K562 (cell line): Measurements from ENCODE around the gene CTBP2. TPM values are rescaled to one million over a fixed set of nuclear protein-coding genes. Genes with fewer than 3 reads are reported as not detected.

Source experiments
- ATAC-seq: fragments of 200-7000 bp; cut with Tn5 transposase; 3 replicates; pipeline ENCODE4 v1.9.1; 2020; ENCODE audit warnings: moderate library complexity
- BruUV-seq: library from RNA; stranded (reverse); fragments of 400-500 nt; replicated peaks from 2 replicates; lab custom pipeline; 2021; lab: Mats Ljungman, UMichigan
- CTCF ChIA-PET: fragments of 300-600 bp; formaldehyde crosslinking; extraction: SDS; loops from one replicate; lab custom pipeline; 2021; ENCODE audit warnings: low intra/inter-chr PET ratio; lab: Yijun Ruan, JAX
- POLR2A ChIA-PET: fragments of 300-600, 350-650 bp; sonication (Branson Sonifier 250); formaldehyde crosslinking; extraction: SDS; loops from one replicate; lab custom pipeline; 2021; ENCODE audit warnings: antibody characterized with exemption, inconsistent platforms; lab: Yijun Ruan, JAX
- DNase-seq, 4 experiments: peaks; one replicate each; pipeline versions ENCODE4 v3.0.0 to v3.0.0-alpha.2; 2011 to 2018; ENCODE audit warnings: low spot score in 3 of 4, mixed read lengths in 3 of 4; ENCODE audit errors: extremely low read depth in 1 of 4
- FAIRE-seq: peaks from 2 replicates; lab custom pipeline; 2011; peaks lifted over from hg19 to GRCh38; lab: Jason Lieb, UNC
- H2AFZ ChIP-seq: 2 replicates; pipeline ENCODE4 v1.6.0; 2011; ENCODE audit warnings: low read depth, low read length, control low read depth, inconsistent platforms
- H3K27ac ChIP-seq: fragments of 200-600 bp; 3 replicates; pipeline ENCODE4 v1.8.0; 2011; ENCODE audit warnings: low read depth, mild to moderate bottlenecking, control low read depth, inconsistent platforms, low read length, moderate library complexity, mixed read lengths; ENCODE audit errors: extremely low read depth
- H3K27me3 ChIP-seq, 2 experiments: fragments of 300-600 bp in 1 of 2; 2 replicates in 1 of 2; 3 replicates in 1 of 2; pipeline versions ENCODE4 v1.6.0 to v1.8.0; 2011; ENCODE audit warnings: inconsistent platforms in 2 of 2, low read length in 2 of 2, mild to moderate bottlenecking in 1 of 2, mixed read lengths in 1 of 2, moderate library complexity in 1 of 2; ENCODE audit not compliant: control insufficient read depth in 2 of 2, insufficient read depth in 2 of 2
- H3K36me3 ChIP-seq: fragments of 300-600 bp; 3 replicates; pipeline ENCODE4 v1.8.0; 2011; ENCODE audit warnings: mild to moderate bottlenecking, low read length, inconsistent platforms; ENCODE audit not compliant: control insufficient read depth, insufficient read depth
- H3K4me1 ChIP-seq, 2 experiments: fragments of 200-600 bp in 1 of 2; replicated peaks in 1 of 2; 2 replicates in 1 of 2; 3 replicates in 1 of 2; pipeline versions ENCODE4 v1.5.1 to v1.8.0; 2011; ENCODE audit warnings: inconsistent platforms in 2 of 2, low read length in 2 of 2, mild to moderate bottlenecking in 1 of 2, mixed read lengths in 1 of 2, moderate library complexity in 1 of 2; ENCODE audit not compliant: control insufficient read depth in 2 of 2, insufficient read depth in 2 of 2
- H3K4me2 ChIP-seq: 2 replicates; pipeline ENCODE4 v1.6.1; 2011; ENCODE audit warnings: low read length, control low read depth, inconsistent platforms, mixed read lengths; ENCODE audit not compliant: insufficient read depth
- H3K4me3 ChIP-seq: fragments of 200-600 bp; sonication (generic), shearing (Covaris generic); 2 replicates; pipeline ENCODE4 v1.5.1; 2016; ENCODE audit warnings: control low read depth, inconsistent platforms
- H3K79me2 ChIP-seq: fragments of 200-600 bp; 3 replicates; pipeline ENCODE4 v1.8.0; 2011; ENCODE audit warnings: low read length, inconsistent platforms; ENCODE audit not compliant: control insufficient read depth, insufficient read depth
- H3K9ac ChIP-seq, 2 experiments: 2 replicates each; pipeline versions ENCODE4 v1.6.0 to v1.6.1; 2011; ENCODE audit warnings: low read depth in 2 of 2, low read length in 2 of 2, control low read depth in 1 of 2, inconsistent platforms in 1 of 2, mild to moderate bottlenecking in 1 of 2, mixed read lengths in 1 of 2; ENCODE audit not compliant: insufficient read depth in 1 of 2
- H3K9me1 ChIP-seq: one replicate; pipeline ENCODE4 v1.6.0; 2011; ENCODE audit warnings: inconsistent platforms, mild to moderate bottlenecking, low read length, moderate library complexity; ENCODE audit not compliant: control insufficient read depth, insufficient read depth
- H3K9me3 ChIP-seq: replicated peaks from 2 replicates; pipeline ENCODE4 v1.5.1; 2011; ENCODE audit warnings: low read depth, low read length, inconsistent platforms; ENCODE audit not compliant: control insufficient read depth, insufficient read depth
- H4K20me1 ChIP-seq: replicated peaks from 2 replicates; pipeline ENCODE4 v1.6.1; 2011; ENCODE audit warnings: low read length, inconsistent platforms, mixed read lengths; ENCODE audit not compliant: control insufficient read depth, insufficient read depth
- CBFA2T2 ChIP-seq: fragments of 450-650 bp; conservative IDR thresholded peaks from 2 replicates; pipeline ENCODE4 v1.6.1; 2017; ENCODE audit warnings: mild to moderate bottlenecking
- CHD2 ChIP-seq: IDR thresholded peaks from 2 replicates; pipeline ENCODE4 v1.6.1; 2011; ENCODE audit warnings: low read depth, low read length
- FOS ChIP-seq: IDR thresholded peaks from 3 replicates; pipeline ENCODE4 v1.6.1; 2011; ENCODE audit not compliant: insufficient read length; ENCODE audit errors: extremely low read depth
- HNRNPUL1 ChIP-seq: fragments of 200-400 bp; formaldehyde crosslinking; IDR thresholded peaks from 2 replicates; pipeline ENCODE4 v1.6.1; 2017; ENCODE audit warnings: low read length
- KDM2B ChIP-seq: fragments of 250-450 bp; sonication (Bioruptor Pico); IDR thresholded peaks from 2 replicates; pipeline ENCODE4 v1.8.0; 2021; ENCODE audit warnings: mild to moderate bottlenecking, moderate library complexity
- KLF6 ChIP-seq: fragments of 250-450 bp; sonication (Bioruptor Pico); IDR thresholded peaks from 2 replicates; pipeline ENCODE4 v1.4.0; 2020; ENCODE audit warnings: mild to moderate bottlenecking, moderate library complexity, borderline replicate concordance
- MCM7 ChIP-seq, 2 experiments: fragments of 450-650 bp; IDR thresholded peaks; 2 replicates each; pipeline ENCODE4 v1.6.1; 2016 to 2018
- NCOA1 ChIP-seq: fragments of 450-650 bp; IDR thresholded peaks from 2 replicates; pipeline ENCODE4 v1.6.1; 2016; ENCODE audit warnings: low read depth
- ZNF23 ChIP-seq: fragments of 250-450 bp; sonication (Bioruptor Pico); IDR thresholded peaks from 2 replicates; pipeline ENCODE4 v1.4.0; 2020; ENCODE audit warnings: mild to moderate bottlenecking
- ZNF699 ChIP-seq: fragments of 250-450 bp; sonication (Bioruptor Pico); IDR thresholded peaks from 2 replicates; pipeline ENCODE4 v1.8.0; 2021; ENCODE audit warnings: mild to moderate bottlenecking, moderate library complexity; ENCODE audit not compliant: insufficient replicate concordance
- ZNF780A ChIP-seq: fragments of 250-450 bp; sonication (Bioruptor Pico); IDR thresholded peaks from 2 replicates; pipeline ENCODE4 v1.5.0; 2021; ENCODE audit warnings: mild to moderate bottlenecking
- WGBS: fragments of 100-300 bp; shearing (Covaris generic); methylation state at CpG from one replicate; pipeline ENCODE4 v1.1.6; 2016; ENCODE audit warnings: low coverage, mixed read lengths; ENCODE audit not compliant: insufficient coverage; ENCODE audit errors: missing lambda C conversion rate; 5-methylcytosine and 5-hydroxymethylcytosine counted together
- in situ Hi-C: fragments of 300-500 bp; cut with MboI; formaldehyde crosslinking; loops from 4 replicates; pipeline ENCODE4 v1.15.0; 2018; ENCODE audit warnings: inconsistent platforms, mixed read lengths
- intact Hi-C: fragments of 100-400 bp; cut with micrococcal nuclease; formaldehyde crosslinking; loops from 2 replicates; pipeline ENCODE4 v1.14.2; 2022
- polyA plus RNA-seq, 8 experiments: library from polyadenylated mRNA; depleted of rRNA in 4 of 8; stranded (reverse) in 5 of 8; unstranded in 3 of 8; fragments of >200 nt; fragmentation: Nextera tagmentation in 2 of 8; fragmentation: Illumina TruSeq in 1 of 8; extraction: Ambion mirVana in 2 of 8; extraction: Trizol in 1 of 8; gene quantifications; 2 replicates each; pipeline versions ENCODE4 v1.2.1 to v1.2.3, GENCODE V29; 2011 to 2014; ENCODE audit warnings: inconsistent platforms in 1 of 8, missing spikeins in 1 of 8
- total RNA-seq, 7 experiments: library from RNA; depleted of rRNA in 6 of 7; stranded (reverse); fragments of >200 nt in 6 of 7; fragmentation: Illumina TruSeq in 2 of 7; extraction: Trizol in 2 of 7; gene quantifications; 2 replicates each; pipeline versions ENCODE4 v1.2.1 to v1.2.3, GENCODE V29; 2011 to 2021; ENCODE audit warnings: low replicate concordance in 1 of 7
- TF ChIP-seq, protein P1 (sequence below): fragments of 250-450 bp; sonication (Bioruptor Pico); IDR thresholded peaks from 2 replicates; pipeline ENCODE4 v1.8.0; 2022; ENCODE audit warnings: moderate library complexity, mild to moderate bottlenecking, inconsistent platforms
- TF ChIP-seq, protein P2 (sequence below): fragments of 450-650 bp; formaldehyde crosslinking; IDR thresholded peaks from 2 replicates; pipeline ENCODE4 v1.4.0; 2020; ENCODE audit warnings: mild to moderate bottlenecking, moderate library complexity
- TF ChIP-seq, protein P3 (sequence below): fragments of 450-650 bp; IDR thresholded peaks from 2 replicates; pipeline ENCODE4 v1.6.1; 2014; ENCODE audit warnings: low read depth, mild to moderate bottlenecking, moderate library complexity, borderline replicate concordance

Gene CTBP2
- total and polyA plus RNA-seq, 9 of the 15 experiments (the other 6 are each of a cell fraction or from before 2014, with no cell fraction given), result 1.3 to 8.8 (median 5.1) TPM

DNA sequence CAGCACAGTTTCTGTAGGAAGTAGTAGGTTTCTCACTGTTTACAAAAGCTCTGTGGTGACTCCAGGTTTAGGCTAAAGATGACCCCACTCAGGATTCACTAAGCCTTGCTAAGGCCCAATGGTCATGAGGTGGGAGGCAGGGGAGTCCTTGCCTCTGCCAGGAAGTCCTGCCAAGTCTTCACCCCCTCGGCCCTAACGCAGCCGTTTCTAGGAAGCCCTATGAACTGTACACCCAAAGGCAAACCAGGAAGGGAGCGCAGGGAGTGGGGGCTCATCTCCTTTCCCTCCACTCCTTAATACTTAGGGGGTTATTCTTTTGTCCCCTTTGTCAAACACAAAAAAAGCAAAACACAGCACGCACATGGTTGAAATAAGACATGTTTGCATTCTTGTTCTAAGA lies 64.6 kb downstream of the CTBP2 start:
- no peak overlapping the region for H3K4me2 ChIP-seq
- H3K4me1 ChIP-seq, result no peaks in the 10 kb centered on the region; a peak in 1 of 5 replicates
- H3K27me3 ChIP-seq, result no peaks in the 10 kb centered on the region
- no peak for DNase-seq
- no peak overlapping the region for H3K9ac ChIP-seq
- intact Hi-C loops (no loop called here), in situ Hi-C loops (no loop called here)
- H3K9me1 ChIP-seq, result no peaks in the 10 kb centered on the region
- TF ChIP-seq ZNF780A (no peak), CHD2 (no peak), NCOA1 (no peak), KDM2B (CRISPR knock-in tag) (no peak), CBFA2T2 (no peak), FOS (no peak), ZNF23 (no peak), HNRNPUL1 (no peak), KLF6 (no peak), MCM7 (IDR thresholded peaks at IDR 0.05) (no peak), ZNF699 (no peak)
- TF ChIP-seq, protein P1, sequence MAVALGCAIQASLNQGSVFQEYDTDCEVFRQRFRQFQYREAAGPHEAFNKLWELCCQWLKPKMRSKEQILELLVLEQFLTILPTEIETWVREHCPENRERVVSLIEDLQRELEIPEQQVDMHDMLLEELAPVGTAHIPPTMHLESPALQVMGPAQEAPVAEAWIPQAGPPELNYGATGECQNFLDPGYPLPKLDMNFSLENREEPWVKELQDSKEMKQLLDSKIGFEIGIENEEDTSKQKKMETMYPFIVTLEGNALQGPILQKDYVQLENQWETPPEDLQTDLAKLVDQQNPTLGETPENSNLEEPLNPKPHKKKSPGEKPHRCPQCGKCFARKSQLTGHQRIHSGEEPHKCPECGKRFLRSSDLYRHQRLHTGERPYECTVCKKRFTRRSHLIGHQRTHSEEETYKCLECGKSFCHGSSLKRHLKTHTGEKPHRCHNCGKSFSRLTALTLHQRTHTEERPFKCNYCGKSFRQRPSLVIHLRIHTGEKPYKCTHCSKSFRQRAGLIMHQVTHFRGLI (CRISPR knock-in tag), result no peak
- TF ChIP-seq, protein P2, sequence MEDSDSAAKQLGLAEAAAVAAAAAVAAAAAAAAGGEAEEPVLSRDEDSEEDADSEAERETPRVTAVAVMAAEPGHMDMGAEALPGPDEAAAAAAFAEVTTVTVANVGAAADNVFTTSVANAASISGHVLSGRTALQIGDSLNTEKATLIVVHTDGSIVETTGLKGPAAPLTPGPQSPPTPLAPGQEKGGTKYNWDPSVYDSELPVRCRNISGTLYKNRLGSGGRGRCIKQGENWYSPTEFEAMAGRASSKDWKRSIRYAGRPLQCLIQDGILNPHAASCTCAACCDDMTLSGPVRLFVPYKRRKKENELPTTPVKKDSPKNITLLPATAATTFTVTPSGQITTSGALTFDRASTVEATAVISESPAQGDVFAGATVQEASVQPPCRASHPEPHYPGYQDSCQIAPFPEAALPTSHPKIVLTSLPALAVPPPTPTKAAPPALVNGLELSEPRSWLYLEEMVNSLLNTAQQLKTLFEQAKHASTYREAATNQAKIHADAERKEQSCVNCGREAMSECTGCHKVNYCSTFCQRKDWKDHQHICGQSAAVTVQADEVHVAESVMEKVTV, result no peak
- TF ChIP-seq, protein P3, sequence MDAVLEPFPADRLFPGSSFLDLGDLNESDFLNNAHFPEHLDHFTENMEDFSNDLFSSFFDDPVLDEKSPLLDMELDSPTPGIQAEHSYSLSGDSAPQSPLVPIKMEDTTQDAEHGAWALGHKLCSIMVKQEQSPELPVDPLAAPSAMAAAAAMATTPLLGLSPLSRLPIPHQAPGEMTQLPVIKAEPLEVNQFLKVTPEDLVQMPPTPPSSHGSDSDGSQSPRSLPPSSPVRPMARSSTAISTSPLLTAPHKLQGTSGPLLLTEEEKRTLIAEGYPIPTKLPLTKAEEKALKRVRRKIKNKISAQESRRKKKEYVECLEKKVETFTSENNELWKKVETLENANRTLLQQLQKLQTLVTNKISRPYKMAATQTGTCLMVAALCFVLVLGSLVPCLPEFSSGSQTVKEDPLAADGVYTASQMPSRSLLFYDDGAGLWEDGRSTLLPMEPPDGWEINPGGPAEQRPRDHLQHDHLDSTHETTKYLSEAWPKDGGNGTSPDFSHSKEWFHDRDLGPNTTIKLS, result no peak
- peaks cover 81% of the 10 kb centered on the region for H3K79me2 ChIP-seq
- no peak overlapping the region for H2AFZ ChIP-seq
- no peak for FAIRE-seq
- no peak overlapping the region for H3K4me3 ChIP-seq
- peaks cover 13% of the 10 kb centered on the region; the same call in 2 of the 3 replicates for H3K36me3 ChIP-seq
- no peaks in the 10 kb centered on the region for H3K9me3 ChIP-seq
- ATAC-seq, result no peak
- peaks cover 31% of the 10 kb centered on the region for H4K20me1 ChIP-seq
- ChIA-PET CTCF (no interaction called here), POLR2A (interaction anchor here (0.6 kb wide), 1 partner anchor 116 kb away, joined by 3 read pairs; no protein-coding TSS in a partner anchor)
- 55% methylated on average over 3 of the region's 5 CpGs for WGBS
- H3K27ac ChIP-seq, result no peak overlapping the region
- BruUV-seq, result no TSS peak
